K562 (cell line): ENCODE data around the gene CAPRIN1.

Experiments
- BRF2 ChIP-seq: IDR thresholded peaks from 3 replicates; pipeline ENCODE4 v1.6.1; 2011; ENCODE audit warnings: borderline replicate concordance, mild to moderate bottlenecking; ENCODE audit not compliant: insufficient read length, insufficient read depth
- CTCF ChIP-seq, 3 experiments: IDR thresholded peaks in 2 of 3; conservative IDR thresholded peaks in 1 of 3; 2 replicates each; pipeline ENCODE4 v1.5.1; 2011 to 2012; ENCODE audit warnings: low read length in 3 of 3, mild to moderate bottlenecking in 3 of 3, control low read depth in 2 of 3, improper control_type of control experiment in 1 of 3, inconsistent platforms in 1 of 3, low read depth in 1 of 3, mixed read lengths in 1 of 3, moderate library complexity in 1 of 3; ENCODE audit not compliant: insufficient read depth in 2 of 3
- GTF2F1 ChIP-seq: IDR thresholded peaks from 2 replicates; pipeline ENCODE4 v1.6.1; 2011; ENCODE audit warnings: low read depth, low read length, improper control_type of control experiment
- JUN ChIP-seq, 2 experiments: sonication (generic) in 1 of 2; formaldehyde crosslinking in 1 of 2; IDR thresholded peaks; 2 replicates each; pipeline versions ENCODE4 v1.6.1 to v1.8.0; 2012 to 2022; ENCODE audit warnings: borderline replicate concordance in 2 of 2, mild to moderate bottlenecking in 2 of 2, improper control_type of control experiment in 1 of 2, low read depth in 1 of 2, low read length in 1 of 2, missing genetic modification reagents in 1 of 2
- KDM2B ChIP-seq: fragments of 250-450 bp; sonication (Bioruptor Pico); IDR thresholded peaks from 2 replicates; pipeline ENCODE4 v1.8.0; 2021; ENCODE audit warnings: mild to moderate bottlenecking, moderate library complexity
- MITF ChIP-seq: IDR thresholded peaks from 2 replicates; pipeline ENCODE4 v1.6.1; 2014; ENCODE audit warnings: antibody characterized with exemption
- PBX2 ChIP-seq, 2 experiments: IDR thresholded peaks in 1 of 2; conservative IDR thresholded peaks in 1 of 2; 2 replicates each; pipeline ENCODE4 v1.6.1; 2016; ENCODE audit warnings: low read depth in 2 of 2, mild to moderate bottlenecking in 1 of 2, missing compliant biosample characterization in 1 of 2, missing genetic modification characterization in 1 of 2, moderate library complexity in 1 of 2
- RCOR1 ChIP-seq, 2 experiments: IDR thresholded peaks; 2 replicates each; pipeline ENCODE4 v1.6.1; 2012; ENCODE audit warnings: low read depth in 2 of 2, low read length in 2 of 2, borderline replicate concordance in 1 of 2, improper control_type of control experiment in 1 of 2
- REST ChIP-seq, 2 experiments: fragments of 450-650 bp; formaldehyde crosslinking in 1 of 2; IDR thresholded peaks; 2 replicates each; pipeline versions ENCODE4 v1.4.0 to v1.6.1; 2014 to 2020; ENCODE audit warnings: mild to moderate bottlenecking in 2 of 2, borderline replicate concordance in 1 of 2, low read depth in 1 of 2
- ZHX1 ChIP-seq: fragments of 150-350 bp; conservative IDR thresholded peaks from 2 replicates; pipeline ENCODE4 v1.6.1; 2014; ENCODE audit warnings: low read length
- ZNF232 ChIP-seq: sonication (generic); formaldehyde crosslinking; IDR thresholded peaks from 2 replicates; pipeline ENCODE4 v1.8.0; 2022; ENCODE audit warnings: mild to moderate bottlenecking, missing genetic modification reagents

GRCh38 chr11:34135439-34135838 lies 83.9 kb downstream of the CAPRIN1 start:
- no peak for TF ChIP-seq CTCF (IDR thresholded peaks at IDR 0.05 in 2 of 3, conservative IDR thresholded peaks at IDR 0.05 in 1 of 3; ENCODE audit: insufficient read depth in 2 of 3, low read depth in 1 of 3, low read length in 3 of 3)
- TF ChIP-seq GTF2F1, result no peak
- TF ChIP-seq REST (IDR thresholded peaks at IDR 0.05; ENCODE audit: borderline replicate concordance), result no peak
- no peak for TF ChIP-seq REST (CRISPR knock-in tag; IDR thresholded peaks at IDR 0.05; ENCODE audit: low read depth)
- no peak for TF ChIP-seq RCOR1 (IDR thresholded peaks at IDR 0.05; ENCODE audit: borderline replicate concordance in 1 of 2, low read depth in 2 of 2, low read length in 2 of 2)
- TF ChIP-seq PBX2 (CRISPR knock-in tag; IDR thresholded peaks at IDR 0.05; ENCODE audit: low read depth), result no peak
- no peak for TF ChIP-seq PBX2 (tag; conservative IDR thresholded peaks at IDR 0.05; ENCODE audit: low read depth)
- no peak for TF ChIP-seq KDM2B (CRISPR knock-in tag)
- TF ChIP-seq ZHX1, result no peak
- TF ChIP-seq BRF2, result no peak
- no peak for TF ChIP-seq JUN (IDR thresholded peaks at IDR 0.05; ENCODE audit: borderline replicate concordance, low read depth, low read length)
- TF ChIP-seq JUN (CRISPR knock-in tag; IDR thresholded peaks at IDR 0.05; ENCODE audit: borderline replicate concordance), result no peak
- TF ChIP-seq MITF, result no peak
- no peak for TF ChIP-seq ZNF232 (CRISPR knock-in tag)
